GM20431 (cell line): Measurements from ENCODE around the gene TMEM120B.

ENCODE experiments used
- in situ Hi-C: fragments of 300-500 bp; cut with MseI, MboI; formaldehyde crosslinking; loops from one replicate; pipeline ENCODE4 v1.15.0; 2020; ENCODE audit warnings: low sequenced_read_pairs; ENCODE audit not compliant: unreplicated experiment

The TMEM120B gene

GRCh38 chr12:121769831-121770301 lies 57.3 kb downstream of the TMEM120B start:
- in situ Hi-C loops, result loop anchor here (10.0 kb wide), 1 partner anchor 65 kb away; no protein-coding TSS in a partner anchor

GRCh38 chr12:121770388-121770787 lies 57.8 kb downstream of the TMEM120B start:
- in situ Hi-C loops, result no loop called here

- in situ Hi-C loops, result no loop called here
These were observed 58.5 kb downstream of the TMEM120B start for GRCh38 chr12:121770813-121771625.

GRCh38 chr12:121773011-121773777 lies 60.6 kb downstream of the TMEM120B start:
- in situ Hi-C loops, result no loop called here

- in situ Hi-C loops, result no loop called here
These were observed 62.5 kb downstream of the TMEM120B start for GRCh38 chr12:121774968-121775474.

- in situ Hi-C loops, result no loop called here
These were observed 62.9 kb downstream of the TMEM120B start for GRCh38 chr12:121775501-121775900.

- in situ Hi-C loops, result no loop called here
These were observed 63.9 kb downstream of the TMEM120B start for GRCh38 chr12:121776190-121777098.

GRCh38 chr12:121778567-121779421 lies 66.2 kb downstream of the TMEM120B start:
- in situ Hi-C loops, result no loop called here

GRCh38 chr12:121779422-121779895 lies 66.9 kb downstream of the TMEM120B start:
- in situ Hi-C loops, result no loop called here

GRCh38 chr12:121780429-121780828 lies 67.9 kb downstream of the TMEM120B start:
- in situ Hi-C loops, result no loop called here

GRCh38 chr12:121781484-121781997 lies 69.0 kb downstream of the TMEM120B start:
- in situ Hi-C loops, result no loop called here

GRCh38 chr12:121781998-121782979 lies 69.7 kb downstream of the TMEM120B start:
- in situ Hi-C loops, result no loop called here

GRCh38 chr12:121783766-121784165 lies 71.2 kb downstream of the TMEM120B start:
- in situ Hi-C loops, result no loop called here

GRCh38 chr12:121784460-121784859 lies 71.9 kb downstream of the TMEM120B start:
- in situ Hi-C loops, result no loop called here

GRCh38 chr12:121786440-121786825 lies 73.9 kb downstream of the TMEM120B start:
- in situ Hi-C loops, result no loop called here

GRCh38 chr12:121787063-121788025 lies 74.8 kb downstream of the TMEM120B start:
- in situ Hi-C loops, result no loop called here
